GM10248 (cell line): ENCODE measurements around the gene SOAT2.

Experiments used
- CTCF ChIA-PET: fragments of 300-600 bp; sonication (Branson Sonifier 250); formaldehyde crosslinking; extraction: SDS; loops from one replicate; lab custom pipeline; 2021; ENCODE audit warnings: antibody characterized with exemption; lab: Yijun Ruan, JAX
- POLR2A ChIA-PET: fragments of 350-650 bp; sonication (Branson Sonifier 250); formaldehyde crosslinking; extraction: SDS; loops from one replicate; lab custom pipeline; 2020; ENCODE audit warnings: antibody characterized with exemption; lab: Yijun Ruan, JAX
- DNase-seq: peaks from one replicate; pipeline ENCODE4 v3.0.0; 2012; ENCODE audit errors: extremely low spot score
- CTCF ChIP-seq: IDR thresholded peaks from 2 replicates; pipeline ENCODE4 v1.5.1; 2012; ENCODE audit warnings: mild to moderate bottlenecking, low read depth; ENCODE audit errors: extremely low read depth, missing control alignments, control extremely low read depth

SOAT2 gene

DNA sequence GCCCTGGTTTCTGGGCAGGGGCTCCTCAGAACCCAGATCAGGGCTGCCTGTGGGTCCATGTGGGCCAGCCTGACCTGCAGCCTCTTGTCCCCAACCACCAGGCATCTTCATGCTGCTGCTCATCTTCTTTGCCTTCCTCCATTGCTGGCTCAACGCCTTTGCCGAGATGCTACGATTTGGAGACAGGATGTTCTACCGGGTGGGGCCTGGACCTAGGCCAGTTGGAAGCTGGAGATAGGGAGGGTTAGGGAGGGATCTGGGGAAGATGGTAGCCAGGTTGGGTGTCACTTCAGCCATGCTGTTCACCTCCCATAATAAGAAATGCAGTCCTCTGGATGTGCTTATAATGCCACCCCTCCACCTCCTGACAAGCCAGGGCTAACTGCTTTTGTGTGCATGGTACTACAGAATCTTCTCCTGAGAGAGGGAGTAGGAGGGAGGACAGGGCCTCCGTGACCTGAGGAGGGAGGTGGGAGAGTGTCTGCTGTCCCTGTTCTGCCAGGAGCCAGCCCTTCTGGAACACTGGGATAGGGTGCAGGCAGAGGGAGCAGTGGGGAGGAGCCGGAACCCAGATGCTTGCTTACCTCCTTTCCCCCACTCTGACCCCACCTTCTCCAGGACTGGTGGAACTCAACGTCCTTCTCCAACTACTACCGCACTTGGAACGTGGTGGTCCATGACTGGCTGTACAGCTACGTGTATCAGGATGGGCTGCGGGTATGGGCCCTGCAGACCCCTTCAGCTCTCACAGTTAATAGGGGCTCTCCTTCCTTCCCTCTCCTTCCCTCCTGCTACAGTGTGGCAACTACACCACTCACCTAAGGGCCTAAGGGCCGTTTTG lies 17.6 kb downstream of the SOAT2 start:
- peak; percentile 8 for DNase-seq
- ChIA-PET CTCF (interaction anchor here (1.2 kb wide), 1 partner anchor 55 kb away, joined by 3 read pairs; no protein-coding TSS in a partner anchor), POLR2A (no interaction called here)
- no peak for TF ChIP-seq CTCF

GRCh38 chr12:53122961-53123468 lies 19.7 kb downstream of the SOAT2 start:
- TF ChIP-seq CTCF = no peak
- ChIA-PET POLR2A (no interaction called here), CTCF (interaction anchor here (1.0 kb wide), 1 partner anchor 23 kb away, joined by 3 read pairs; no protein-coding TSS in a partner anchor)
- DNase-seq = peak; percentile 3

DNA sequence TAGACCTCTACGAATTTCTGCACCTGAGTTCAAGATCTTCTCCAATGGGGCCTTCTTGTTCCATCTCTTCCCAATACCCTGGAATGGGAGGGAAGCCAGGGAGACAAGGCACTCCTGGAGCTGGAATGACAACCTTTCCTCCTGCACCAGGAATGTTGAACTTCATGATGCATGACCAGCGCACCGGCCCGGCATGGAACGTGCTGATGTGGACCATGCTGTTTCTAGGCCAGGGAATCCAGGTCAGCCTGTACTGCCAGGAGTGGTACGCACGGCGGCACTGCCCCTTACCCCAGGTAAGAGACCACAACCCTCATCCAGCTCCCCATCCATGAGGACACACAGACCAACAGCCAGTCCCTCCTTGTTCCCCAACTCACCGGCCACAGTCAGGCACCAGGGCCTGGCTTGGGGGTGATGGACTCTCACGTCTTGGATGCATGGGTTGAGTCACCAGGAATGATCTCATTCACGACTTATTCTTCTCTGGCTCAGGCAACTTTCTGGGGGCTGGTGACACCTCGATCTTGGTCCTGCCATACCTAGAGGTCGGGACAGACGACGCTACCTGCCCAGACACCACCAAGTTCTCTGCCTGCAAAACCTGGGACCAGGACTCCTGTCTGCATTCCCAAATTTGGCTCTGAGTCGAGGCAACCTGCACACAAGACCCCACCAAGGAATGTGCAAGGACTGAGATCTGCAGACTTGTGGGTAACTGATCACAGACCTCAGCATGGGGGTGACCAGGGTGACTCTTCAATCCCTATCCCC lies 20.5 kb downstream of the SOAT2 start:
- ChIA-PET CTCF (interaction anchor here (1.0 to 1.4 kb wide), 2 partner anchors 22 to 25 kb away, joined by 3 read pairs; no protein-coding TSS in a partner anchor), POLR2A (no interaction called here)
- TF ChIP-seq CTCF = no peak
- peak; percentile 19 for DNase-seq

DNA sequence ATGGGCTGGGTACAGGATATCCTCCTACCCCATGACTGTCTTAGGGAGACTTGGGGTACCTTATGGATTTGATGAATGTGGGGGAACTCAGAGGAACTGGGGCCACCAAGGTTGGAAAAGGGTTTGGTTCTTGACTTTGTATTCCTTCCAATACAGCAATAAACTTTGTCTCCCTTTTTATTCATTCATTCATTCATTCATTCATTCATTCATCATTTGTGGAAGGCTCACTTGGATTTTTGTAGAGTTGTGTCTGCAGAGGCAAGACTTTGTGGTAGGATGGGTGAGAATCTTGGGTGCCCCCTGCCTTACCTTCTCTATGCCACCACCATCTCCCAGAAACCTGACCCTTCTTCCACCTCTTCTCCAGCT lies 21.1 kb downstream of the SOAT2 start:
- CTCF ChIA-PET = interaction anchor here (1.4 kb wide), 1 partner anchor 25 kb away, joined by 3 read pairs; no protein-coding TSS in a partner anchor
- peak; percentile 8 for DNase-seq
- POLR2A ChIA-PET = no interaction called here
- no peak for TF ChIP-seq CTCF

DNA sequence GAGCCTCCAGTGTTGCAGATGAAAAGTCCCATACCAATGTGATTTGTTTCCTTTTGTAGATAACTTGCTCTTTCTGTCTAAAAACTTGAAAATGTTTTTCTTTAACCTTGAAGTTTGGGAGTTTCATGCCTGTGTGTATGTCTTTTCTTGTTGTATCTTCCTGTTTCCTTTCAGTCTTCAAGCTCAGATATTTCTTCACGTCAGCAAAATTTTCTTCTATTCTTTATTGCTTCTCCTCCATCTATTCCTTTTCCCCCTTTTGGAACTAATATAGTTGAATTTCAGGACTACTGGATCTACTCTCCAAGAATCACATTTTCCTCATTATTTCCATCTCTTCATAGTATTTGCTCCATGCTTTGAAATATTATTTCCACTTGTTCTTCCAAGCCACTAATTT lies 23.9 kb downstream of the SOAT2 start:
- DNase-seq = no peak
- CTCF ChIA-PET = interaction anchor here (1.0 to 2.6 kb wide), 2 partner anchors 32 to 61 kb away, joined by 3 to 7 read pairs; no protein-coding TSS in a partner anchor
- TF ChIP-seq CTCF = no peak
- POLR2A ChIA-PET = no interaction called here
